Activated CD4-positive, alpha-beta T cell treated with anti-CD3 and anti-CD28 coated beads, Interleukin-2, amount 10 ng/mL, durations not matched to agents 7 days and 5 days (primary cell): ENCODE data around the gene ASTN1. TPM values are rescaled to one million over a fixed set of nuclear protein-coding genes. Genes with fewer than 3 reads are reported as not detected.

ENCODE experiments used
- CTCF ChIA-PET: fragments of 350-600 bp; sonication (Branson Sonifier 250); formaldehyde crosslinking; loops from one replicate; lab custom pipeline; 2021; ENCODE audit warnings: antibody characterized with exemption; lab: Charles Lee
- POLR2A ChIA-PET: fragments of 350-600 bp; sonication (Branson Sonifier 250); formaldehyde crosslinking; loops from one replicate; lab custom pipeline; 2021; ENCODE audit warnings: antibody characterized with exemption; lab: Charles Lee
- DNase-seq: peaks from one replicate; pipeline ENCODE4 v3.0.0-alpha.2; 2020
- H3K27ac Mint-ChIP-seq: one replicate; pipeline ENCODE4 v1.8.0; 2021; ENCODE audit warnings: mild to moderate bottlenecking, moderate library complexity, mixed read lengths
- H3K27me3 Mint-ChIP-seq: one replicate; pipeline ENCODE4 v1.8.0; 2021; ENCODE audit warnings: mixed read lengths
- H3K36me3 Mint-ChIP-seq: one replicate; pipeline ENCODE4 v1.8.0; 2021; ENCODE audit warnings: low read depth, mixed read lengths
- H3K4me1 Mint-ChIP-seq: one replicate; pipeline ENCODE4 v1.8.0; 2021; ENCODE audit warnings: mixed read lengths
- H3K4me3 Mint-ChIP-seq: one replicate; pipeline ENCODE4 v1.8.0; 2021; ENCODE audit warnings: mild to moderate bottlenecking, moderate library complexity, mixed read lengths
- H3K9me3 Mint-ChIP-seq: one replicate; pipeline ENCODE4 v1.8.0; 2021; ENCODE audit warnings: mixed read lengths
- total RNA-seq, 2 experiments: library from RNA; stranded (reverse); gene quantifications; one replicate each; pipeline ENCODE4 v1.2.3, GENCODE V29; 2021

The ASTN1 gene
- total RNA-seq, 2 experiments from 2014 or later: not detected

GRCh38 chr1:176934370-176934769 lies 230.1 kb downstream of the ASTN1 start:
- H3K4me1 Mint-ChIP-seq: no peaks in the 10 kb centered on the region
- no peak for DNase-seq
- ChIA-PET CTCF (no interaction called here), POLR2A (no interaction called here)
- no peaks in the 10 kb centered on the region for H3K9me3 Mint-ChIP-seq
- no peaks in the 10 kb centered on the region for H3K36me3 Mint-ChIP-seq
- H3K4me3 Mint-ChIP-seq: no peak overlapping the region
- no peaks in the 10 kb centered on the region for H3K27me3 Mint-ChIP-seq
- H3K27ac Mint-ChIP-seq: no peak overlapping the region

- ChIA-PET POLR2A (no interaction called here), CTCF (no interaction called here)
Observed at GRCh38 chr1:176932114-176933104, 232.1 kb downstream of the ASTN1 start.

GRCh38 chr1:176931526-176931925 lies 233.0 kb downstream of the ASTN1 start:
- Mint-ChIP-seq H3K27me3 (no peaks in the 10 kb centered on the region), H3K4me3 (no peak overlapping the region), H3K36me3 (no peaks in the 10 kb centered on the region), H3K4me1 (no peaks in the 10 kb centered on the region), H3K27ac (no peak overlapping the region), H3K9me3 (no peaks in the 10 kb centered on the region)
- no peak for DNase-seq
- CTCF ChIA-PET: no interaction called here
- POLR2A ChIA-PET: no interaction called here

More at GRCh38 chr1:176932114-176933104, 232.1 kb downstream of the ASTN1 start:
- Mint-ChIP-seq H3K9me3 (no peaks in the 10 kb centered on the region), H3K4me1 (no peaks in the 10 kb centered on the region), H3K4me3 (no peak overlapping the region), H3K27ac (no peak overlapping the region), H3K27me3 (no peaks in the 10 kb centered on the region), H3K36me3 (no peaks in the 10 kb centered on the region)
- no peak for DNase-seq

GRCh38 chr1:176926330-176927086 lies 238.0 kb downstream of the ASTN1 start:
- Mint-ChIP-seq H3K9me3 (no peaks in the 10 kb centered on the region), H3K4me3 (no peak overlapping the region), H3K27me3 (no peaks in the 10 kb centered on the region), H3K36me3 (no peaks in the 10 kb centered on the region), H3K27ac (no peak overlapping the region), H3K4me1 (no peaks in the 10 kb centered on the region)
- DNase-seq: no peak
- ChIA-PET POLR2A (no interaction called here), CTCF (interaction anchor here (0.7 kb wide), 1 partner anchor 51 kb away, joined by 3 read pairs; no protein-coding TSS in a partner anchor)

- Mint-ChIP-seq H3K4me3 (no peak overlapping the region), H3K9me3 (no peaks in the 10 kb centered on the region), H3K4me1 (no peaks in the 10 kb centered on the region), H3K27ac (no peak overlapping the region), H3K36me3 (no peaks in the 10 kb centered on the region), H3K27me3 (no peaks in the 10 kb centered on the region)
- no peak for DNase-seq
- ChIA-PET CTCF (no interaction called here), POLR2A (no interaction called here)
Observed at GRCh38 chr1:176925223-176925622, 239.3 kb downstream of the ASTN1 start.

GRCh38 chr1:176923283-176923682 lies 241.2 kb downstream of the ASTN1 start:
- Mint-ChIP-seq H3K36me3 (no peaks in the 10 kb centered on the region), H3K4me1 (no peaks in the 10 kb centered on the region)
- POLR2A ChIA-PET: no interaction called here

GRCh38 chr1:176919386-176920378 lies 244.8 kb downstream of the ASTN1 start:
- Mint-ChIP-seq H3K9me3 (no peaks in the 10 kb centered on the region), H3K27ac (no peak overlapping the region), H3K36me3 (no peaks in the 10 kb centered on the region), H3K27me3 (no peaks in the 10 kb centered on the region), H3K4me3 (no peak overlapping the region), H3K4me1 (no peaks in the 10 kb centered on the region)
- no peak for DNase-seq
- POLR2A ChIA-PET: no interaction called here
- CTCF ChIA-PET: no interaction called here

More at GRCh38 chr1:176923283-176923682, 241.2 kb downstream of the ASTN1 start:
- no peak for DNase-seq
- Mint-ChIP-seq H3K4me3 (no peak overlapping the region), H3K27ac (no peak overlapping the region), H3K27me3 (no peaks in the 10 kb centered on the region), H3K9me3 (no peaks in the 10 kb centered on the region)
- CTCF ChIA-PET: no interaction called here

GRCh38 chr1:176905648-176906047 lies 258.9 kb downstream of the ASTN1 start:
- Mint-ChIP-seq H3K4me3 (no peak overlapping the region), H3K36me3 (no peaks in the 10 kb centered on the region), H3K4me1 (no peaks in the 10 kb centered on the region), H3K27ac (no peak overlapping the region), H3K9me3 (no peaks in the 10 kb centered on the region), H3K27me3 (no peaks in the 10 kb centered on the region)
- CTCF ChIA-PET: no interaction called here
- no peak for DNase-seq
- POLR2A ChIA-PET: no interaction called here

- no peaks in the 10 kb centered on the region for H3K36me3 Mint-ChIP-seq
- H3K27me3 Mint-ChIP-seq: no peaks in the 10 kb centered on the region
- POLR2A ChIA-PET: no interaction called here
- no peak overlapping the region for H3K4me3 Mint-ChIP-seq
- H3K4me1 Mint-ChIP-seq: no peaks in the 10 kb centered on the region
- no peak for DNase-seq
- CTCF ChIA-PET: no interaction called here
- no peak overlapping the region for H3K27ac Mint-ChIP-seq
- no peaks in the 10 kb centered on the region for H3K9me3 Mint-ChIP-seq
Observed at GRCh38 chr1:176904057-176904751, 260.3 kb downstream of the ASTN1 start.

- Mint-ChIP-seq H3K27ac (no peak overlapping the region), H3K4me3 (no peak overlapping the region), H3K4me1 (no peaks in the 10 kb centered on the region), H3K27me3 (no peaks in the 10 kb centered on the region), H3K36me3 (no peaks in the 10 kb centered on the region), H3K9me3 (no peaks in the 10 kb centered on the region)
- ChIA-PET CTCF (no interaction called here), POLR2A (no interaction called here)
- DNase-seq: no peak
Observed at GRCh38 chr1:176903474-176903873, 261.0 kb downstream of the ASTN1 start.

GRCh38 chr1:176899321-176899720 lies 265.2 kb downstream of the ASTN1 start:
- Mint-ChIP-seq H3K27ac (no peak overlapping the region), H3K4me3 (no peak overlapping the region), H3K27me3 (no peaks in the 10 kb centered on the region), H3K36me3 (no peaks in the 10 kb centered on the region), H3K9me3 (no peaks in the 10 kb centered on the region), H3K4me1 (peaks cover 3% of the 10 kb centered on the region)
- POLR2A ChIA-PET: no interaction called here
- CTCF ChIA-PET: no interaction called here
- no peak for DNase-seq
